ENCODE results near the gene ANO6. TPM values are rescaled to one million over a fixed set of nuclear protein-coding genes. Genes with fewer than 3 reads are reported as not detected.
A peak's percentile ranks its signal among the peaks of the same experiment; 100 is the strongest.
"Not testable (repeated sequence)": the region's sequence is repeated elsewhere in the genome, so short reads cannot be mapped to it uniquely, and the experiment has no call there.

ANO6 gene
- total RNA-seq, 2 donors from 2014 or later: 47.2 to 48.9 TPM

DNA sequence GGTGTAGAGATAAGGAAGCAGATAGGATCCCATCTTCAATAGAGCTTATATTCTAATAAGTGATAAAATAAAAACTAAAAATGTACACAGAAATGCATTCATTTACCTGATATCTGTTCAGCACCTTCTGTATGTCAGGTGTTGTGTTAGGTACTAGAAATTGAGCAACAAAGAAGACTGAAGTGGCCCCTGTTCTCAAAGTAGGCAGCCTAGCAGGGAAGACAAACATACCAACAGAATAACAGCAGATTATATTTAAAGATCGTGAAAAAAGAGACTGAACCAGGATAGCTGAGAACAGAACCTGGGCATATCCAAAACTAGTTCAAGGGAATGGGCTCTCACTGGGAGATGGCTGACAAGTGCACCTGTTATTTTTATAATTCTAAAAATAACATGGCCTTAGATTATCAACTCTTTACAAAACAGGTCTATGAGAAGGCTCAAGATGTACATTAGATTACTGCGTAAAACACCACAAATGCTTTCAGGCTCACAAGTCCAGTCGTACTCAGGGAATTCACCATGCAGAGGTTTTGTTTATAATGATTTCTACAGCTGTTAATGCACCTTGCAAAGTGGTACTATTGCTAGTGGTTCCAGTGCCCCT, 16.4 kb downstream of the ANO6 start:
- DNase-seq: no peak
- intact Hi-C loops (cut with DNase I): no loop called here
- ATAC-seq: no peak

- intact Hi-C loops (cut with DNase I): no loop called here
- DNase-seq (peak; percentile 54), ATAC-seq (peak; percentile 42 to 92)
These were observed 17.0 kb downstream of the ANO6 start for GRCh38 chr12:45232756-45233372.

- intact Hi-C loops (cut with DNase I): no loop called here
- DNase-seq: peak; percentile 27
- ATAC-seq: peak; percentile 91 to 94
These were observed 18.4 kb downstream of the ANO6 start for GRCh38 chr12:45234139-45234865.

DNA sequence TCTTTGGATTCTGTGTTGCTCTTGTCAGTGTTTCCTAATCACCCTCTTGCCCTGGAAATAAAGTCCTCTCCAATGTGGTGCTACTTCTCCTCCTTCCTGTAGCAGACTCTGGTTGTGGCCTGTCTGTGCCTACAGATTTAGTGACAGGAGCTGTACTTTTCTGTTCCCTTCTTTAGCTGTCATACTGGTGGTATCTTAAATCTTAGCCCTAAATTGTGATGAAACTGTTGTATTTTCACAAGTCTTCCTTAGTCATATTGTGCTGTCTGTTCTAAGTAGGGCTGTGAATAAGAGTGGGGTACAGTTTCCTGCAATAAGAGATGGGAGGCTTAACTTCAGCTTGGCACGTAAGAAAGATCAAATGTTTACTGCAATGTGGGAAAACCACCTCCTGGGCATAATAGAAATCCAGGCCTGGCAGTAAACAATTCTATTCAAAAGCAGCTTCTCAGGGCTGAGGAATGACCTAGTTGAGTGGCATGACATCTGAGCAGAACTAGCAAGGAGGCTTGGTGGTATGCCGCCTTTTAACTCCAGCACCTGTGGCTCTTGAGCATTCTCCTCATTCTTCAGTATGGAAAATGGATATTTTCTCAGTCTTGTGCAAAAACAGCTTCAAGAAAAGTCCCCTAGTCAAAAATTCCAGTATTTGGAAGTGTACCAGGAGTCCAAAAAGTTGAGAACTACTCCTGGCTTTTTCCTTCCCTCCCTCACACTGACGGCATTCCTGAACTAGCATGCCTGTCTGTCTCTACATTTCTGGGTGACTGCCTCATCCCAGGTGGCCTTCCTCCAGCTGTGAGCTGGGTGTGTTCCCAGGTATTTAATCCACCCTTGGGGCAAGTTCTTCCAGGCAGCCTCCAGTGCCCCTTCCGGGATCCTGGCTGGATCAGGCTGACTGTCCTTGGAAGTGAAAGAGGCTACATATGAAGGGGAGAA, 19.5 kb downstream of the ANO6 start:
- ATAC-seq (peak; percentile 36 to 39), DNase-seq (no peak)
- intact Hi-C loops (cut with DNase I): no loop called here

DNA sequence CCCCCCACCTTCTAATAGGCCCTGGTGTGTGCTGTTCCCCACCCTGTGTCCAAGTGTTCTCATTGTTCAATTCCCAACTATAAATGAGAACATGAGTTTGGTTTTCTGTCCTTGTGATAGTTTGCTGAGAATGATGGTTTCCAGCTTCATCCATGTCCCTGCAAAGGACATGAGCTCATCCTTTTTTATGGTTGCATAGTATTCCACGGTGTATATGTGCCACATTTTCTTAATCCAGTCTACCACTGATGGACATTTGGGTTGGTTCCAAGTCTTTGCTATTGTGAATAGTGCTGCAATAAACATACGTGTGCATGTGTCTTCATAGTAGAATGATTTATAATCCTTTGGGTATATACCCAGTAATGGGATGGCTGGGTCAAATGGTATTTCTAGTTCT, 20.5 kb downstream of the ANO6 start:
- ATAC-seq; DNase-seq; intact Hi-C loops (cut with DNase I): not testable (repeated sequence)

DNA sequence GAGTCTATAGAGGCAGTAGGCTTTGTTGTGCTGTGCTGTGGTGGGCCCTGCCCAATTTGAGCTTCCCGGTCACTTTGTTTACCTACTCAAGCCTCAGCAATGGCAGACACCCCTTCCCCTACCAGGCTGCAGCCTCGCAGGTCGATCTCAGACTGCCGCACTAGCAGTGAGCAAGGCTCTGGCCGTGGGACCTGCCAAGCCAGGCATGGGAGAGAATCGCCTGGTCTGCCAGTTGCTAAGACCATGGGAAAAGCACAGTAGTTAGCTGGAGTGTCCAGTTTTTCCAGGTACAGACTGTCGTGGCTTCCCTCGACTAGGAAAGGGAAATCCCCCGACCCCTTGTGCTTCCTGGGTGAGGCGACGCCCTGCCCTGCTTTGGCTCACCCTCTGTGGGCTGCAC, 26.3 kb downstream of the ANO6 start:
- no peak for ATAC-seq
- intact Hi-C loops (cut with DNase I): no loop called here
- DNase-seq: no peak

GRCh38 chr12:45243963-45244362, 28.1 kb downstream of the ANO6 start:
- DNase-seq (no peak), ATAC-seq (no peak)
- intact Hi-C loops (cut with DNase I): no loop called here

DNA sequence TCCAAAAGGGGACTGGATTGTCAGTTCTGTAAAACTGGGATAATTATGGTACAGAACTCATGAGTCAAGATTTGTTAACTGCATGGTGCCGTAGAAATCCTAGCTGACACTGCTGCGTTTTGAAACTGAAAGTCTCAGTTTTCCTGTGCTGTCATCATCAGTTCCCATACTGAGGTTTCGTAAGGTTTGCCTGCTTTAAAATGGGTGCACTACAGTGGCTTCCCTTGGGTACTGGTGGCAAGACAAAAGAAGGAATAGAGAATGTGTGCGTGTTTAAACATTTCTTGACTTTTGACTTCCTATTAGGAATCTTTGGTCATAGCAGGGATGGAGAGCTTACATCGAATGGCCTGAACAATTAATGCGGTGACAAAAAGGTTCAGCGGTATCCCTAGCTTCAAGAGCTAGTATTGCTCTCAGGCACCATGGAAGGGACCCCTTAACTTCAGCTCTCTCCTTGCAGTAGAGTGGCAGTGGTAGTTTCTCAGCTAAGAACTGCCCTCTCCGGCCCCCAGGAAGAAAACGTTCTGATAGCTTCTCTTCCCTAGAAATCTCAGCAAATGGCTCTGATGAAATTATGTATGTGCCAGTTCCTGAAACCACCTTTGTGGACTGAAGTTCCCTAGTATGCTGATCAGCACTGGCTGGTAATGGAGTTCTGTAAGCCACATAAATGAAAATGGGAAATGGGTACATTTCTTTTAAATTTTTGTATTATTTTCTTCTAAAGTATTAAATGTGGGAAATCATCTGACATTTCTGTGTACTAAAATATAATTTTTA, 28.9 kb downstream of the ANO6 start:
- DNase-seq (no peak), ATAC-seq (peak; percentile 63 to 74)
- intact Hi-C loops (cut with DNase I): no loop called here

DNA sequence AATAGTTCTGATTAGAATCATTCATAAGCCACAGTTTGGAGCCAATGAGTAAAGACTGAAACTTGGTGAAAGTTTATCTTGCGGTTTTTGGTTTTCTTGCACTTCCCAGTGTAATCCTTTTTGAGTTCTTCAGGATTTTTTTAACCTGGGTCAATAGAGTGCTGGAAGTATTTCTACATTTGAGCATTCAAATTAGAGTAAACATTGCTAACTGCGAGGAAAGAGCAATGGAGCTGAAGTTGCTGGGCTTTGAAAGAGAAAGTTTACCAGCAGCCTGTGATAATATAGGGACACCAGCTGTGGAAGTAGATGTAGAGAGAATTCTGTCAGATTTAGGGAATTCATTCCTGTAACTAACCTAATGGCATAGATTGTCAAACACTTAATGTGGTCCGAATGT, 30.3 kb downstream of the ANO6 start:
- no peak for DNase-seq
- no peak for ATAC-seq
- intact Hi-C loops (cut with DNase I): no loop called here

- DNase-seq (no peak), ATAC-seq (no peak)
- intact Hi-C loops (cut with DNase I): no loop called here
These were observed 31.7 kb downstream of the ANO6 start for GRCh38 chr12:45247589-45247988.

GRCh38 chr12:45248095-45248494, 32.2 kb downstream of the ANO6 start:
- intact Hi-C loops (cut with DNase I): no loop called here
- DNase-seq (no peak), ATAC-seq (no peak)

DNA sequence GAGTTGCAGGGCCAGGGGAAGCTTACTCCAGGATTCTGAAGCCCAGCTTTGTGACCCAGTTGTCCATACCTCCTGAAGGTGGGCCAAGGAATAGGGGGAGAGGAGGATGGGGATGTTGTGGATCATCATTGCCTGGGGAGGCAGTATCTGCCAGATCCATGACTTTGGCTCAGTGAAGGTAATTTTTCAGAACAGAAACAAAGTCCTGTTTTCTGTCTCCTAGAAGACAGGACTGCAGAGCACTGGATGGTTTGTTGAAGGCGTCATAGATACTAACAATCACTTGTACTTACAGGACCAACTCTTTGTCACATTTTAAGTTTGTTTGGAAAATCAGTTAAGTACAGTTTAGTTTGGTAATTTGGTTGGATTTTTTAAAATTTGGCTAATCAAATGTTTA, 38.4 kb downstream of the ANO6 start:
- DNase-seq: no peak
- ATAC-seq: no peak
- intact Hi-C loops (cut with DNase I): no loop called here

GRCh38 chr12:45256721-45257120, 40.8 kb downstream of the ANO6 start:
- intact Hi-C loops (cut with DNase I): no loop called here

GRCh38 chr12:45257185-45257930, 41.5 kb downstream of the ANO6 start:
- ATAC-seq (peak in 1 of 2 donors; percentile 40), DNase-seq (no peak)
- intact Hi-C loops (cut with DNase I): no loop called here

More at GRCh38 chr12:45256721-45257120, 40.8 kb downstream of the ANO6 start:
- no peak for DNase-seq
- no peak for ATAC-seq

GRCh38 chr12:45259675-45260074, 43.8 kb downstream of the ANO6 start:
- intact Hi-C loops (cut with DNase I): loop anchor here in 1 of 2 donors (10.0 kb wide), 1 partner anchor 85 kb away; no protein-coding TSS in a partner anchor
- ATAC-seq: no peak

DNA sequence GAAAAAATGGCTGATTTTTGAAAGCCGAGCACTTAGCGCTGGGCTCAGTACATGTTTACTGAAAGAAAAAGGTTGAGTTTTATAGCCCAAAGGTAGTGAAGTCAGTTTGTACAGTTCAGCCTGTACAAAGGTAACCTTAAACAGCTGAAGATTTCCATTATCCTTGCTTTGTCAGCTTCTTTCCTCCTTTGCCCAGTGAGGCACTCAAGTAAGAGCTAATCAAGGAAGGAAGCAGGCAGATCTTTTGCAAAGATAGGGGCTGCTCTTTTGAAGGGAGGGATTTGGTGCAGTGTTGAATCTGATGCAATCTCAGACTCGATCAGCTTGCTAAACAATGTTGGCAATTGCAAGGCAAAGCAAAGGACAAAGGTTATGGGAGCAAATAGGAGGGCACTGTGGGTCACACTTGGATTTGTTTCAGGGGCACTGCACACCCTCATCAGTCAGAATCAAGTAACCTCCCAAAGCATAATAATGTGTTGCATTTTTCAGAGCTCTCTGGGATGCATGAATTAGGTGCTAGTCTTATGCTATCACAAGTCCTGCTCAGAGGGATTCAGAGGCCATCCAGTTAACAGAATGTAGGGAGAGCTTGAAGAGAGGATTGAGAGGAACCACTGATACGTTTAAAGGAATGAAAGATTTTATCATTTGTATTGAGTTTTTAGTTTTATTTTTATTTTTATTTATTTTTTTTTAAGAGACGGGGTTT, 44.4 kb downstream of the ANO6 start:
- DNase-seq: no peak
- intact Hi-C loops (cut with DNase I): loop anchor here in 1 of 2 donors (10.0 kb wide), 1 partner anchor 85 kb away; no protein-coding TSS in a partner anchor
- ATAC-seq: peak; percentile 8 to 64

More at GRCh38 chr12:45259675-45260074, 43.8 kb downstream of the ANO6 start:
- DNase-seq: no peak

GRCh38 chr12:45260854-45261253, 45.0 kb downstream of the ANO6 start:
- ATAC-seq: no peak
- no peak for DNase-seq
- intact Hi-C loops (cut with DNase I): loop anchor here in 1 of 2 donors (10.0 kb wide), 1 partner anchor 86 kb away; no protein-coding TSS in a partner anchor
